COLO668 (cell line): Measurements from ENCODE around the gene ALG10B.
"Not testable (repeated sequence)": the region's sequence is repeated elsewhere in the genome, so short reads cannot be mapped to it uniquely, and the experiment has no call there.

Source experiments
- DNase-seq: peaks from one replicate; lab custom pipeline; 2025; ENCODE audit not compliant: unreplicated experiment; lab: John Stamatoyannopoulos, UW

Gene ALG10B, protein sequence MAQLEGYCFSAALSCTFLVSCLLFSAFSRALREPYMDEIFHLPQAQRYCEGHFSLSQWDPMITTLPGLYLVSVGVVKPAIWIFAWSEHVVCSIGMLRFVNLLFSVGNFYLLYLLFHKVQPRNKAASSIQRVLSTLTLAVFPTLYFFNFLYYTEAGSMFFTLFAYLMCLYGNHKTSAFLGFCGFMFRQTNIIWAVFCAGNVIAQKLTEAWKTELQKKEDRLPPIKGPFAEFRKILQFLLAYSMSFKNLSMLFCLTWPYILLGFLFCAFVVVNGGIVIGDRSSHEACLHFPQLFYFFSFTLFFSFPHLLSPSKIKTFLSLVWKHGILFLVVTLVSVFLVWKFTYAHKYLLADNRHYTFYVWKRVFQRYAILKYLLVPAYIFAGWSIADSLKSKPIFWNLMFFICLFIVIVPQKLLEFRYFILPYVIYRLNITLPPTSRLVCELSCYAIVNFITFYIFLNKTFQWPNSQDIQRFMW

GRCh38 chr12:38316391-38317129 is at the start of gene ALG10B:
TSS of gene ALG10B (plus strand) at chr12:38316774. CDS start at chr12:38316894, 120 bp downstream.
- DNase-seq: peak; percentile 75

DNA sequence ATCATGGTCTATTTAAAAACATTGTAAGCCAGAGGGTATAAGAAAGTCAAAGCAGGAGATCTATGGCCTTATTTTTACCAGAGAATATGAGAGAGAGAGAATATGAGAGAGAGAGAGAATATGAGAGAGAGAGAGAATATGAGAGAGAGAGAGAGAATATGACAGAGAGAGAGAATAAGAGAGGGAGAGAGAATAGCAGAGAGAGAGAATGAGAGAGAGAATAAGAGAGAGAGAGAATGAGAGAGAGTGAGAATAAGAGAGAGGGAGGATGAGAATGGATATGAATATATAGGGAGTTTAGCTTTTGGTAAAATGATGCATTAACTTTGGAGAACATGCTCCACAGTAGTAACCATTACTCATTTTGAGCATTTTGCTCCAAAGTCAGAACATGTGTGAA is 48.0 kb upstream of the ALG10B start:
- DNase-seq: no peak

- DNase-seq: no peak
Measured at GRCh38 chr12:38269897-38270296, 46.7 kb upstream of the ALG10B start.

- DNase-seq: no peak
Measured at GRCh38 chr12:38279756-38280155, 36.8 kb upstream of the ALG10B start.

DNA sequence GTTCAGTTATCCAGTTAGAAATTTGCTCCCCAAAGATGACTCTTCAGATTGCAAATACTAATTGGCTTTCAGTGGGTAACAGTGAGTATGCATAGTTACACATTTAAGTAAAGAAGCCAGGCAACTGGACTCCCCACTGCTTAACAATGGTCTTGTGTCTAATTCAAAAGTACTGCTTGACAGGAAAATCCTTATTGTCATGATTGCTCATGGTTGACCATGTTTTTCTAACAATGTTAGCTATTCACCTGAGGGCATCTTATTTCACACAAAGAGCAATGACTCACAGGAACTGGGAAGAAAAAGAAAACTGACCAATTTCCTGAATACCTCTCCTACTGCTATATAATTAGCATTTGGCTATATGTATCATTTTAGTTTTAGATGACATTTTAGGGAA is 33.7 kb upstream of the ALG10B start:
- no peak for DNase-seq

- no peak for DNase-seq
Measured at GRCh38 chr12:38289396-38289795, 27.2 kb upstream of the ALG10B start.

DNA sequence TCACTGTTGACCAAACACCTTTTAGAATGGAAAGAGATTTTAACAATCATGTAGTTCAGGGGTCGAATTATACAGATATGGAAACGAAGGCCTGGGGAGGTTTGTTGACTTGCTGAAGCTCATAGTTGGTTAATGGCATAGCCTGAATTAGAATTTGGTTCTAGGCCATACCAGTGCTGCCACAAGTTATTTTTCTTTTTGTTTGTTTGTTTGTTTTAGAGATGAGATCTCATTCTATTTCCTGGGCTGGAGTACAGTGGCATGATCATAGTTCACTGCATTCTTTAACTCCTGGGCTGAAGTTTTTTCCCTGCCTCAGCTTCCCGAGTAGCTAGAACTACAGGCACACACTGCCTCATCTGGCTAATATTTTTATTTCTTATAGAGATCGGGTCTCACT is 25.4 kb upstream of the ALG10B start:
- no peak for DNase-seq

DNA sequence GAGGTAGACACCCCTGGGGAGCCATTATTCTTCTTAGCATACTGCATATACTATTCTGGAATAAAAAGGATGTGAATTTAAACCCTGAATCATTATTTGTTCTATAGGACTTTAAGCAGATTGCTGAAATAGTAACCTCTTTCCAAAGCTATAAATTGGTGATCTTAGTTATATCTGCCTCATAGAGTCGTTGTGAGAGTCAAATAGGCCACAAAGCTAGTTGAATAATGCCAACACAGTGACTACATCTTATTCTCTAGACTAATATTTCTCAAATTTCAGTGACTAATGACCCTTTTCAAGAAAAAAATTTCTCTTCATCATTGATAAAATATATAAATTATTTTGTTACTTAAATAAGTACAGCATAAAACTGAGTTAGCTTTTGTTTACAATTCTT is 13.6 kb upstream of the ALG10B start:
- DNase-seq: not testable (repeated sequence)

GRCh38 chr12:38321966-38322365 is 5.4 kb downstream of the ALG10B start:
- DNase-seq: not testable (repeated sequence)

GRCh38 chr12:38324912-38325311 is 8.3 kb downstream of the ALG10B start:
- DNase-seq: no peak

GRCh38 chr12:38327356-38327755 is 10.8 kb downstream of the ALG10B start:
- no peak for DNase-seq

DNA sequence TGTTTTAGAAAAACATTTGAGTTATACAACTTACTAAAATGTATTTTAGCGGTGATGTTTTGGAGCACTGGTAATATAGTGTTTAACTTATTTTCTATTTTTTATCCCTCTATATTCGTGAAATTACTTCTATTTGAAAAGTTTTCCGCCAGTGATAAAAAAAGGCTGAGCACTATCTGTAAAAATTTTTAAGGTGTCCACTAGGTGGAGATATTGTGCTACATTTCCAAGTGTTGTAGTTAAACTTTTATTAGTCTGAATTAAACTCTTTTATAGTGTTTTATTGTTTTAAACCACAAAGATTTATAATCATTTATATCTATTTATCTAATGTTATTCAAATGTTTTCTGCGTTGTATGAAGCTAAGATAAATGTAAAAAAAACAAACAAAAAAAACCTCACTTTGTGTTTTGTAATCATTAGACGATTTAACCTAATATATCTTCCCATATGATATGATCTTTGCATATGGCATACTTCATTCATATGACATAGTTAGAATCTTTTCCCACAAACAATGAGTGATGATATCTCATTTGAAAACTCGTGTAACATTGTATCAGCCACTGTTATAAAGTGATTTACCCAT is 11.8 kb downstream of the ALG10B start:
- no peak for DNase-seq

- not testable (repeated sequence) for DNase-seq
Measured at GRCh38 chr12:38330414-38330813, 13.8 kb downstream of the ALG10B start.

GRCh38 chr12:38332814-38333213 is 16.2 kb downstream of the ALG10B start:
- no peak for DNase-seq

- DNase-seq: no peak
Measured at GRCh38 chr12:38342444-38342843, 25.9 kb downstream of the ALG10B start.

DNA sequence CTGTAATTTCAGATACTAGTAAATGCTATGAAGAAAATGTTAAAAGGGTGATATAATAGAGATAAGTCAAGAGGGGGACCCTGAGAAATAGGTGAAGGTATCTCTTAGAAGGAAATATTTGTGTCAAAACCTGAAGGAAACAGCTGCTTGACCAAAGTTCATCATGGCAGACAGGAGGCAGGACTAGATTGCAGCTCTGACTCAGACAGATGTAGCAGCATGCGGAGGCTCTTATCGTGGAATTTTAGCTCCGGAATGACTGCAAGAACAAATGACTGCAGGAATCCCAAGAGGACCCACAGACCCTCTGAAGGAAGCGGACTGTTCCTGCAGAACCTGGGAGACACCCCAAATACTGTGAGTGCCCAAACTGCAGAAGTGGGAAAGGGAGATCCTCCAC is 26.7 kb downstream of the ALG10B start:
- not testable (repeated sequence) for DNase-seq

GRCh38 chr12:38343916-38344315 is 27.3 kb downstream of the ALG10B start:
- DNase-seq: not testable (repeated sequence)

- no peak for DNase-seq
Measured at GRCh38 chr12:38350342-38351174, 34.0 kb downstream of the ALG10B start.

DNA sequence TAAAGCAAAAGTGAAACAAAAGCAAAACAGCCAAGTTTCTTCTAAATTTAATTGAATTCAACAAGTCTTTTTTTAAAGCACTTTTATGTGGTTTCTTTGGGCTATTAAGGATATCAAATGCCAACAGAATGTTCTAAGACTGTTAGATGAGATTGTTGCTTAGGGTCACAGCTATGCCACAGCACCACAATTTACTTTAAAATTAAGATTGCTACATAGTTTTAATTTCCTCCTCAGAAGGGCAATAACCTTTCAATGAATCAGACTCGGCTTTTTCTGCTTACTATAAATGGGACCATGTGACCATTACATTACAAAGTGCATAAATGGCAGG is 34.6 kb downstream of the ALG10B start:
- not testable (repeated sequence) for DNase-seq

GRCh38 chr12:38367506-38367905 is 50.9 kb downstream of the ALG10B start:
- no peak for DNase-seq

- no peak for DNase-seq
Measured at GRCh38 chr12:38370311-38370710, 53.7 kb downstream of the ALG10B start.
